ENCODE measurements around the gene CHPF.

CHPF gene

GRCh38 chr2:219496825-219497494 lies 46.6 kb downstream of the CHPF start:
- no peak for DNase-seq (ENCODE audit: low read depth in 2 of 2)

GRCh38 chr2:219496247-219496824 lies 47.3 kb downstream of the CHPF start:
- no peak for DNase-seq (ENCODE audit: low read depth in 2 of 2)

- peak in 1 of 2 donors; percentile 13 for DNase-seq (ENCODE audit: low read depth in 2 of 2)
These were observed 48.0 kb downstream of the CHPF start for GRCh38 chr2:219495531-219496122.

- no peak for DNase-seq (ENCODE audit: low read depth in 2 of 2)
These were observed 48.6 kb downstream of the CHPF start for GRCh38 chr2:219494952-219495530.

- no peak for DNase-seq (ENCODE audit: low read depth in 2 of 2)
These were observed 50.5 kb downstream of the CHPF start for GRCh38 chr2:219493086-219493485.

- DNase-seq (ENCODE audit: low read depth in 2 of 2): no peak
These were observed 51.0 kb downstream of the CHPF start for GRCh38 chr2:219492575-219492974.

- no peak for DNase-seq (ENCODE audit: low read depth in 2 of 2)
These were observed 52.2 kb downstream of the CHPF start for GRCh38 chr2:219491278-219491963.

GRCh38 chr2:219490600-219491130 lies 52.9 kb downstream of the CHPF start:
- DNase-seq (ENCODE audit: low read depth in 2 of 2): no peak

- DNase-seq (ENCODE audit: low read depth in 2 of 2): no peak
These were observed 53.4 kb downstream of the CHPF start for GRCh38 chr2:219490186-219490585.

GRCh38 chr2:219489315-219489714 lies 54.3 kb downstream of the CHPF start:
- no peak for DNase-seq (ENCODE audit: low read depth in 2 of 2)

All from activated CD8-positive, alpha-beta memory T cell treated with anti-CD3 and anti-CD28 coated beads for 4 hours (primary cell).